ENCODE data around the gene USP3. TPM values are rescaled to one million over a fixed set of nuclear protein-coding genes. Genes with fewer than 3 reads are reported as not detected.

USP3 gene
- total RNA-seq (48.5 and 55.5 TPM in 2 replicates), polyA plus RNA-seq (19.9 and 21.3 TPM in 2 replicates), polyA minus RNA-seq (ENCODE audit: low replicate concordance) (18.3 and 53.6 TPM in 2 replicates)
- polyA plus RNA-seq (2012), result 18.4 and 21.1 TPM in 2 replicates

GRCh38 chr15:63504247-63504978 is at the start of gene USP3:
Gene USP3 (plus strand): TSS chr15:63504593. CDS start chr15:63504740, 147 bp downstream.
- no peak for TF ChIP-seq EZH2 (IDR thresholded peaks at IDR 0.05; ENCODE audit: low read length, missing control alignments)
- TF ChIP-seq, protein P1, sequence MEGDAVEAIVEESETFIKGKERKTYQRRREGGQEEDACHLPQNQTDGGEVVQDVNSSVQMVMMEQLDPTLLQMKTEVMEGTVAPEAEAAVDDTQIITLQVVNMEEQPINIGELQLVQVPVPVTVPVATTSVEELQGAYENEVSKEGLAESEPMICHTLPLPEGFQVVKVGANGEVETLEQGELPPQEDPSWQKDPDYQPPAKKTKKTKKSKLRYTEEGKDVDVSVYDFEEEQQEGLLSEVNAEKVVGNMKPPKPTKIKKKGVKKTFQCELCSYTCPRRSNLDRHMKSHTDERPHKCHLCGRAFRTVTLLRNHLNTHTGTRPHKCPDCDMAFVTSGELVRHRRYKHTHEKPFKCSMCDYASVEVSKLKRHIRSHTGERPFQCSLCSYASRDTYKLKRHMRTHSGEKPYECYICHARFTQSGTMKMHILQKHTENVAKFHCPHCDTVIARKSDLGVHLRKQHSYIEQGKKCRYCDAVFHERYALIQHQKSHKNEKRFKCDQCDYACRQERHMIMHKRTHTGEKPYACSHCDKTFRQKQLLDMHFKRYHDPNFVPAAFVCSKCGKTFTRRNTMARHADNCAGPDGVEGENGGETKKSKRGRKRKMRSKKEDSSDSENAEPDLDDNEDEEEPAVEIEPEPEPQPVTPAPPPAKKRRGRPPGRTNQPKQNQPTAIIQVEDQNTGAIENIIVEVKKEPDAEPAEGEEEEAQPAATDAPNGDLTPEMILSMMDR (conservative IDR thresholded peaks at IDR 0.05 in 1 of 2, IDR thresholded peaks at IDR 0.05 in 1 of 2; ENCODE audit: low read depth in 1 of 2, low read length in 2 of 2), result peak in 1 of 2 donors; percentile 4
- H3K4me1 ChIP-seq (ENCODE audit: control insufficient read depth, extremely low read depth, insufficient read depth, low read length), result peaks cover 32% of the 10 kb centered on the region

GRCh38 chr15:63456258-63456657 is 48.1 kb upstream of the USP3 start:
- no peak for TF ChIP-seq EZH2 (IDR thresholded peaks at IDR 0.05; ENCODE audit: low read length, missing control alignments)
- TF ChIP-seq, protein P1 (conservative IDR thresholded peaks at IDR 0.05 in 1 of 2, IDR thresholded peaks at IDR 0.05 in 1 of 2; ENCODE audit: low read depth in 1 of 2, low read length in 2 of 2), result no peak
- H3K9ac ChIP-seq (ENCODE audit: insufficient read depth, low read length), result no peak overlapping the region
- peaks cover 3% of the 10 kb centered on the region for H3K27me3 ChIP-seq (ENCODE audit: control insufficient read depth, insufficient read depth, low read length)
- no peak overlapping the region for H3K4me3 ChIP-seq (replicated peaks in 1 of 4; ENCODE audit: control extremely low read depth in 1 of 4, insufficient read depth in 1 of 4, low read depth in 3 of 4, low read length in 4 of 4)
- no peak overlapping the region for H3K27ac ChIP-seq (ENCODE audit: insufficient read depth, low read length)
- no peak overlapping the region for H2AFZ ChIP-seq (ENCODE audit: low read length)
- no peaks in the 10 kb centered on the region for H3K36me3 ChIP-seq (ENCODE audit: control insufficient read depth, insufficient read depth, low read length)
- H3K79me2 ChIP-seq (ENCODE audit: control insufficient read depth, insufficient read depth, low read length), result no peaks in the 10 kb centered on the region
- DNase-seq (ENCODE audit: low read depth in 2 of 2), result no peak
- no peaks in the 10 kb centered on the region for H3K9me3 ChIP-seq (ENCODE audit: control insufficient read depth, insufficient read depth, low read depth, low read length)
- no peaks in the 10 kb centered on the region for H4K20me1 ChIP-seq (ENCODE audit: control insufficient read depth, extremely low read depth, insufficient read depth, low read length)
- no peaks in the 10 kb centered on the region for H3K4me1 ChIP-seq (ENCODE audit: control insufficient read depth, extremely low read depth, insufficient read depth, low read length)
- H3K4me2 ChIP-seq (ENCODE audit: extremely low read depth, insufficient read depth, low read length), result no peak overlapping the region

More at GRCh38 chr15:63504247-63504978, at the start of gene USP3:
- H3K79me2 ChIP-seq (ENCODE audit: control insufficient read depth, insufficient read depth, low read length), result peaks cover 43% of the 10 kb centered on the region
- H3K27me3 ChIP-seq (ENCODE audit: control insufficient read depth, insufficient read depth, low read length), result no peaks in the 10 kb centered on the region
- H3K4me3 ChIP-seq (replicated peaks in 1 of 4; ENCODE audit: control extremely low read depth in 1 of 4, insufficient read depth in 1 of 4, low read depth in 3 of 4, low read length in 4 of 4), result peak within 1 kb of the TSS; percentile 79 to 93 (median 86)
- peak within 1 kb of the TSS; percentile 95 for H3K4me2 ChIP-seq (ENCODE audit: extremely low read depth, insufficient read depth, low read length)
- H4K20me1 ChIP-seq (ENCODE audit: control insufficient read depth, extremely low read depth, insufficient read depth, low read length), result no peaks in the 10 kb centered on the region
- H3K9ac ChIP-seq (ENCODE audit: insufficient read depth, low read length), result peak within 1 kb of the TSS; percentile 95
- DNase-seq (ENCODE audit: low read depth in 2 of 2), result peak; percentile 95 to 97
- H3K36me3 ChIP-seq (ENCODE audit: control insufficient read depth, insufficient read depth, low read length), result no peaks in the 10 kb centered on the region
- peak within 1 kb of the TSS; percentile 99 for H3K27ac ChIP-seq (ENCODE audit: insufficient read depth, low read length)
- H2AFZ ChIP-seq (ENCODE audit: low read length), result peak within 1 kb of the TSS; percentile 61
- H3K9me3 ChIP-seq (ENCODE audit: control insufficient read depth, insufficient read depth, low read depth, low read length), result no peaks in the 10 kb centered on the region

DNA sequence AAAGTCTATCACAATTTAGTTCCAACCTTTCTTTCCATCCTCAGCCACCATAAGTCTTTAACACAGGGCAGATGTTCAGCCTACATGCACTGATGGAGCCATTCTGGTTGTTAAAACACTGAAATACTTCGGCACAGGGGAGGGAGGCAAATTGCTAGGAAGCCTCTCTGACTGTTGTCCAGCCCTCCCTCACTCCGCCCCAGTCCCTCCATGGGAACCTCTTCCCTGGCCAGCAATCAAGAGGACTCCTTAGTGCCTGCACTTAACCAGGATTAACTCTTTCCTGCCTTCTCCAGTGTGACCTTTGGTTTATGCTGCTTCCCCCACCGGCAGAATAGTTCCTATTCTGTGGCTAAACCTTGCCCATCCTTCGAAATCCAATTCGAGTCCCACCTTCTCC is 47.0 kb upstream of the USP3 start:
- Histone ChIP-seq H4K20me1 (ENCODE audit: control insufficient read depth, extremely low read depth, insufficient read depth, low read length) (no peaks in the 10 kb centered on the region), H3K4me2 (ENCODE audit: extremely low read depth, insufficient read depth, low read length) (peak overlapping the region; percentile 25), H2AFZ (ENCODE audit: low read length) (peak overlapping the region; percentile 46), H3K4me1 (ENCODE audit: control insufficient read depth, extremely low read depth, insufficient read depth, low read length) (peaks cover 6% of the 10 kb centered on the region), H3K9ac (ENCODE audit: insufficient read depth, low read length) (no peak overlapping the region), H3K4me3 (replicated peaks in 1 of 4; ENCODE audit: control extremely low read depth in 1 of 4, insufficient read depth in 1 of 4, low read depth in 3 of 4, low read length in 4 of 4) (no peak overlapping the region), H3K79me2 (ENCODE audit: control insufficient read depth, insufficient read depth, low read length) (no peaks in the 10 kb centered on the region), H3K27ac (ENCODE audit: insufficient read depth, low read length) (no peak overlapping the region), H3K36me3 (ENCODE audit: control insufficient read depth, insufficient read depth, low read length) (no peaks in the 10 kb centered on the region), H3K27me3 (ENCODE audit: control insufficient read depth, insufficient read depth, low read length) (peaks cover 3% of the 10 kb centered on the region), H3K9me3 (ENCODE audit: control insufficient read depth, insufficient read depth, low read depth, low read length) (no peaks in the 10 kb centered on the region)
- DNase-seq (ENCODE audit: low read depth in 2 of 2), result no peak
- no peak for TF ChIP-seq EZH2 (IDR thresholded peaks at IDR 0.05; ENCODE audit: low read length, missing control alignments)
- TF ChIP-seq, protein P1 (conservative IDR thresholded peaks at IDR 0.05 in 1 of 2, IDR thresholded peaks at IDR 0.05 in 1 of 2; ENCODE audit: low read depth in 1 of 2, low read length in 2 of 2), result no peak
